Stimulated activated CD4-positive, alpha-beta T cell treated with anti-CD3 and anti-CD28 coated beads, TNF-alpha, amount 100 ng/mL, for 24 hours (primary cell): ENCODE measurements around the gene HOXC5.
"Not testable (repeated sequence)": the region's sequence is repeated elsewhere in the genome, so short reads cannot be mapped to it uniquely, and the experiment has no call there.

Source experiments
- DNase-seq, 3 experiments: peaks; one replicate each; pipeline ENCODE4 v3.0.0-alpha.2; 2020; ENCODE audit warnings: low read depth in 3 of 3

The HOXC5 gene

DNA sequence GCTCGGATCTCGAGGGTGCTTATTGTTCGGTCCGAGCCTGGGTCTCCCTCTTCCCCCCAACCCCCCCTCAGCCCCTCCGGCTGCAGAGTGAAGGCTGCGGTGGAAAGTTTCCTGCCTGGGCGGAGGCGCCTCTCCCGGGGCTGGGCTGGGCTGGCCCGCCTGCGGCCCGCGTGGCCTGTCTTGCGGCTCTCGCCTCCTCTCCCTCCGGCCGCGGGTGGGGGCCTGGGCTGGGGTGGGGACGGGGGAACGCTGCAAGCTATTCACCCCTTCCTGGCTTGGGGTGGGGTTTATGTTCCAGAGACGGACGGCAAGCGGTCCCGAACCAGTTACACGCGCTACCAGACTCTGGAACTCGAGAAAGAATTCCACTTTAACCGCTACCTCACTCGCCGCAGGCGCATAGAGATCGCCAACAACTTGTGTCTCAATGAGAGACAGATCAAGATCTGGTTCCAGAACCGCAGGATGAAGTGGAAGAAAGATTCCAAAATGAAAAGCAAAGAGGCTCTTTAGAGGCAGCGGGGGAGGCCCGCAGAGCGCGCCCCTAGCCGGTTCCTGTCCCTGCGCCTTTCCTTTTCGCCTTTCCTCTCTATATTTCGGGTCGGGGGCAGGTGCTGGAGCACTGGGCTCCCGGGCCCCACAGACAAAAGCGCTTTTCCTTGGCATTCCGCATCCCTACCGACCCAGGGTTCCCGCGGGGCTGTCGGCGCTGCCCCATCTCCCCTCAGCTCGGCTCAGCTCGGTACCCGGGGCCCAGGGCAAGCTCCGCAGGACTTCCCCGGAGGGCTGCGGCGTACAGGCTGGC, 1.3 kb downstream of the HOXC5 start:
- no peak for DNase-seq

GRCh38 chr12:54034785-54035310, 2.0 kb downstream of the HOXC5 start:
- DNase-seq: no peak

- no peak for DNase-seq
Observed at GRCh38 chr12:54035568-54036264, 2.9 kb downstream of the HOXC5 start.

GRCh38 chr12:54036620-54037359, 3.9 kb downstream of the HOXC5 start:
- DNase-seq: no peak

- no peak for DNase-seq
Observed at GRCh38 chr12:54037360-54038283, 4.8 kb downstream of the HOXC5 start.

- no peak for DNase-seq
Observed at GRCh38 chr12:54038284-54038870, 5.5 kb downstream of the HOXC5 start.

GRCh38 chr12:54038871-54039414, 6.1 kb downstream of the HOXC5 start:
- no peak for DNase-seq

- no peak for DNase-seq
Observed at GRCh38 chr12:54039417-54040147, 6.7 kb downstream of the HOXC5 start.

DNA sequence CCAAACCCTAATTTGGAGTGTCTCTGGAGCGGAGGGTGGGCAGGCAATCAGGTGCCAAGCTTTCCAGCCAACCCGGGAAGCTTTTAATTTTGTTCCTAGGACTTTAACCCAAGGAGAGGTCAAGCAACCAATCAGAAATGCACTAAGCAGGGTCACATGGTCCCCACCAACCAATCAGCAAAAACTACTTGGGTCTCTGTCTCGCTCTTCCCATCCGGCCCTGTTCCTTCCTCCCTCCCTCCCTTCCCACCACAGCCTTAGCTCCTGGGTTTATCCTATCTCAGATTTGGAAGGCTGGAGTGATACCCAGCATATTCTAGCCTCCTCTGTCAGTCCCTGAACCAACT, 7.3 kb downstream of the HOXC5 start:
- DNase-seq: no peak

GRCh38 chr12:54040648-54041047, 7.8 kb downstream of the HOXC5 start:
- no peak for DNase-seq

DNA sequence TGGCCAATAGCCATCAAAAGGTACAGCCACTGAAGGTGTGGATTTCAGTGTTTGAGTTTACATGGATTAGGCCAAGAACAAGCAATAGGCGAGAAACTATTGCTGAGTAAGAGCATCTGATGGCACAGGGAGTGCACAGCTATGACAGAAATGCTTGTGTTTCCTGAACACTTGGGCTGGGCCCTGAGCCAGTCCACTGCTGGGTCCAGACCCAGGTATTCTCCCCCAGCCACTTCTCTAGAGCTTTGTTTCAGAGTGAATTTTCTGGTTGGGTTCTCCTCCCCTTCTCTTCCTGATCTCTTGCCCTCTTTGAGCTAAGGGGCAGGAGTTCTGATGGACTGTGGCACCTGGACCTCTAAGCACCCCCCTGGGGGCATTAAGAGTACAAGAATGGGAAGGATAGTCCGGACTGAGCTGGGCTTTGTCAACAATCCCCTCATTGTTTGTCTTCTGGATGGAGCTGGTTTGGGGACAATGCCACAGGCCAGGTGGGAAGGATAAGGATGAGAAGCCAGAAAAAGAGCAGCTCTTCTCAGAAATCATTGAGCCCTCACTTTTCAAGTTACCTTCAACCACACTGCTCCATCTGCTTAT, 8.3 kb downstream of the HOXC5 start:
- no peak for DNase-seq

- DNase-seq: not testable (repeated sequence)
Observed at GRCh38 chr12:54042033-54042432, 9.2 kb downstream of the HOXC5 start.

GRCh38 chr12:54042970-54043853, 10.4 kb downstream of the HOXC5 start:
- no peak for DNase-seq

- no peak for DNase-seq
Observed at GRCh38 chr12:54044425-54045103, 11.7 kb downstream of the HOXC5 start.

DNA sequence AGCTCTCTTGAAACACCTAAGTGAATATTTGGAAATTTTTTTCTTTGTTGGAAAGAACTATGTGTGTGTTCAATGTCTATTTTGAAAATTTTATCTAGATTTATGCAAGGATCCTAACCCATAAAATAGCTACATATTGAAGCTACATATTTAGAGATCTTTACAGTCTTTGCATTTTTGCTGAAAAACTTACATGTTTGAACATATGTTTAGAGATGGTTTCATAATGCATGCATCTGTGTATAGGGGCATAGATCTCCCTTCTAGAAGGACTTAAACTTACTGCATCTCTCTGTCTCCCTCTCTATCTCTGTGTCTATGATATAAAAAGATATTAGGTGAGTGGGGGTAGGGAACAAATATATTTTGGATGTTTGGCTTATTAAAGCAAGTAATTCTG, 12.6 kb downstream of the HOXC5 start:
- no peak for DNase-seq

DNA sequence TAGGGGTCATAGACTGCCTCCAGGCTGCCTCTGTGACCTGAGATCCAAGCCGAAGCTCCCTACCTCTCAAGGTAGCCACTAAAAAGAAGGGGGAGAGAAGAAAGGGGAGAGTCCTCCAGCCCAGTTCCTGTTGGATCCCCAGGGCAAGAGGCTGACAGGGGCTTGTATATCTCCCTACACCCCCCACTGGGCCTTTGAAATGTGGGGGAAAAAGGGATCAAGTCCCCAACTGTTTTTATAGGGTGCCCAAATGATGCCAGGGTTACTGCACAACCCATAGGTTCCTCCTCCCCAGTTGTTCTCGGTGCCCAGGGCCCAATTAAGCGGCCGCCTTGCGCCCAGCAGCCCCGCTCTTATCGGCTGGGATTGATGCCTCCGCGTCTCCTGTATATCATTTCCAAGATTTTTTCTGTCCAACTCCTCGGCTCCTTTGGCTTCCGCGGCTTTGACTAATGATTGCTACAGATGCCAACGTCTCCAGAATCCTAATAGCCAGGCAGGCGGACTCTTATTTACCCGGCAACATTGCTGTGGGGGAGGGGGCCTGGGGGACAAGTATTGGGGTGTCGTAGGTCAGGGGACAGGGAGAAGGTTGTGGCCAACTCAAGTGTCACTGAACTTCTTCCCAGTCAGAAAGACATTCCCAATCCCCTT, 13.1 kb downstream of the HOXC5 start:
- DNase-seq: no peak

DNA sequence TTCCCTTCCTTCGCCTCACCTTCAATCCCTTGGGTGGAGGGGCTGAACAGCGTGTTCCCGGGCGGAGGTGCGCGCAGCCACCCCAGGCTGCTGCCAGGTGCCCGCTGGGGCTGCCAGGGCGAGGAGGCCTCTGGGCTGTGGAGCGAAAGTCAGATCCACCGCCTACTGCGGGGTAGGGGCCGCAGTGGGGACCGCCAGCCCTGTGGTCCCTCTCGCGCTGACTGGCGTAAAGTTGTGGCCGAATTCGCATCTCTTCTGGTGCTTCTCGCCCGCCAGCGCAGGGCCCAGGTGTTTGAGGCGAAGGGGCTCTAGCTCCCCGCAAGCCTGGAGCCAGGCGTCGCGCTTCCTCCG, 13.9 kb downstream of the HOXC5 start:
- DNase-seq: no peak
